NOMO-1 treated with dmso at 0.1 percent for 144 hours (cell line): ENCODE data around the gene GNAO1.

Experiments used
- DNase-seq: peaks from one replicate; lab custom pipeline; 2025; ENCODE audit not compliant: unreplicated experiment; lab: John Stamatoyannopoulos, UW

GNAO1 gene

DNA sequence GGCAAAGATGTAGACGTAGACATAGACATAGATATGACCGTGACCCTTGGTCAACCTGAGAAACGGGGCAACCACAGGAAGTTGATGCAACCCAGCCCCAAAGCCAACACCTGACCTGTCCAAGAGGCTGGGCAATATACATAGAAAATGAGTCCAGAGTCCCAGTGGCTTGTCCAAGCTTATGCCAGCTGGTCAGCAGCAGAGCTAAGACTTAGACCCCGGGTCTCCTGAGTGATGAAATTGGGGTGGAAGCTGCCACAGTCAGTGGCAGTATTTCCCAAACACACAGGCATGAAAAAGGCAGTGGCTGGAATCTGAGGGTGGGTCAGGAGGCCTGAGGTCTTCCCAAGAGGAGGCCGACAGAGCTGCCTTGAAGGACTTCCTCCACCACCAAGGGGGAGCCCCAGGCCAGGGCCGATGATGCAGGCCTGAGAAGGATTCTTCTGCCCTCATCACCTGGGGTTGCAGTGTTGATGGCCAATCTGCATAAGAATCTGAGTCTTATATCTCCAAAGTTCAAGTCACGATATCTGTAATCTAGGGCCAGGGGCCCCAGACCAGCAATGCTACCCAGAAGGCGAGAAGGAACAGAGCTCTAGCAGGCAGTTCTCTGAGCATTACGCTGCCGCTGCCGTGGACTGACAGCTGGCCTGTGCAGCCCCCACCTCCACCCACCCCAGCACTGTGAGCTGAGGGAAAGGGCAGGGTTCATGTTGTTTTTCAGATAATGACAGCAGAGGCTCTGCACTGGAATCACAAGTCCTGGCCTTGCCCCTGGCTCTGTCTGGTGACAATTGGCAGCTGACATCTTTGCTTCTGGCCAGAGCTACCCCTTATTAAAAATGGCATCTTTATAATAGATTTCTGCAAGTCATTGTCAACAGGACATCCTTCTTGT, 72.7 kb downstream of the GNAO1 start:
- no peak for DNase-seq

DNA sequence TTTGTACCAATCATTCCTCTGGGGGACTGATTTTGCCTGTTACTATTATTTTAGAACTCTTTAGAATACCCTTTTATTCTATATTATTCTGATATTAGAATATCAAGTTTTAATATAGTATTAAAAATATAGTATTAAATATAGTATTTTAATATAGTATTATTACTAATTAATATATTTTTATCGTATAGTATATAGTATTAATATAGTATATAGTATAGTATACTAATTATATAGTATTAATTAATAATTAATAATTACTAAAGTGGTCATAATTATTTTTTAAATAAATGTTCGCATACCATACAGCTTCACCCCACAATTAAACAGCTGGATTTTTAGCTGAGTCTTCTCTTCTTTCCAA, 73.3 kb downstream of the GNAO1 start:
- no peak for DNase-seq

GRCh38 chr16:56265184-56265583, 73.9 kb downstream of the GNAO1 start:
- no peak for DNase-seq

GRCh38 chr16:56265746-56266145, 74.5 kb downstream of the GNAO1 start:
- no peak for DNase-seq

GRCh38 chr16:56266641-56267607, 75.6 kb downstream of the GNAO1 start:
- no peak for DNase-seq

- no peak for DNase-seq
These were observed 76.6 kb downstream of the GNAO1 start for GRCh38 chr16:56267888-56268287.

- DNase-seq = no peak
These were observed 77.5 kb downstream of the GNAO1 start for GRCh38 chr16:56268799-56269198.

DNA sequence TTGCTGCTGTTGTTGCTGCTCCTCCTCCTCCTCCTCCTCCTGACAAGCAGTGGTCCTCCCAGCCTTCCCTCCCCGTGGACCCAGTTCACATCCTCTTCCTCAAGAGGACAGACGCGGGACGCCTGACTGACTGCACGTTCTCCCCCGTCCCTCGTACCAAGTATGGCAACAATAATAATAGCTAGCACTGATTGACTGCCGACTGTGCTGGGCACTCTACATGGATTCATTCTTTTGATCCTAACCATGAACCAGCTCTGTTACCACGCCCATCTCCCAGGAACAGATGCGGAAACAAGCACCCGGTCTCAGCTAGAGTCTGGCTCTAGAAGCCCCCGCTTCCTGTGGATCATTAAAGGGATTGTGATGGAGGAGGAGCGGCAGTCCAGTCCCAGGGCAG, 78.0 kb downstream of the GNAO1 start:
- no peak for DNase-seq

- no peak for DNase-seq
These were observed 78.8 kb downstream of the GNAO1 start for GRCh38 chr16:56269811-56270684.

- no peak for DNase-seq
These were observed 79.5 kb downstream of the GNAO1 start for GRCh38 chr16:56270828-56271227.

- DNase-seq = no peak
These were observed 81.2 kb downstream of the GNAO1 start for GRCh38 chr16:56272583-56272894.

- no peak for DNase-seq
These were observed 82.3 kb downstream of the GNAO1 start for GRCh38 chr16:56273615-56274014.

- no peak for DNase-seq
These were observed 83.1 kb downstream of the GNAO1 start for GRCh38 chr16:56274369-56274768.

GRCh38 chr16:56275076-56275475, 83.8 kb downstream of the GNAO1 start:
- DNase-seq = no peak

DNA sequence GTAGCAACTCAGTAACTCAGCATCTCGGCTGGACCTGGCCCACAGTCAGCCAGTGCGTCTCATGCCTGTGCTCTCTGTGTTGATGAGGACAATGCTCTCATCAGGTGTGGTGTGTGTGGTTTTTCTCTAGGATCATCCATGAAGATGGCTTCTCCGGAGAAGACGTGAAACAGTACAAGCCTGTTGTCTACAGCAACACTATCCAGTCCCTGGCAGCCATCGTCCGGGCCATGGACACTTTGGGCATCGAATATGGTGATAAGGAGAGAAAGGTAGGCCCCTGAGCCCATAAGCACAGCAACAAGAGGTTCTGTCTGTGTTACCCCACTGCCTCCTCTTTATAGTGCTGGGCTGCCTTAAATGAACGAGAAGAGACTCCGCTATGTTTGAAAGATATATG, 84.5 kb downstream of the GNAO1 start:
- no peak for DNase-seq

- no peak for DNase-seq
These were observed 85.8 kb downstream of the GNAO1 start for GRCh38 chr16:56277075-56277474.

- DNase-seq = no peak
These were observed 87.0 kb downstream of the GNAO1 start for GRCh38 chr16:56278196-56278855.

- DNase-seq = no peak
These were observed 87.8 kb downstream of the GNAO1 start for GRCh38 chr16:56279132-56279531.

GRCh38 chr16:56279914-56280313, 88.6 kb downstream of the GNAO1 start:
- no peak for DNase-seq

DNA sequence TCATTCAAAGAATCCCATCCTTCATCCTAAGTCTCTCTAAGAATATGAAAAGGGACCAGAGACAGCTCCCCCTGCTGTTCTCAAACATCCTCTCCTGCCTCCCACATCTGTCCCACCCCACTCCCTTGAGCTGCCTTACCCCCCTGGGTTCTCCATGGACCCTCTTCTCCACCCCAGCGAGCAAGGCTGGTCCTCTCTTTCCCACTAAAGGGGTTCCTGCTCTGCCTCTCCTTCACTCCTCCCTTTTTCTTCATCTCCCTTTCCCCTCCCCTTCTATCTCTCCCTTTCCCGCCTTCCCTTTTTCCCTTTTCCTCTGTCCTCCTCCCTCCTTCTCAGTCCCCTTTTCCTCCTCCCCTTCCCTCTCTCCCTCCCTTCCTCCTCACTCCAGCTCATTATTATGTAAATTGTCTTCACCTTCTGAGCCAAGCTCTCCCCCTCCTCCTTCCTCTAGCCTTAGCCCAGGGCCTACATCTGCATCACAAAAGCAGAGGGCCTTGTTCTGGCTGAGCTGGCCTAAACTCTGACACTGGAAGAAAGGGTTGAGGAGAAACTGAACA, 90.0 kb downstream of the GNAO1 start:
- DNase-seq = no peak
